Right kidney (tissue), 9 donors: Measurements from ENCODE around the gene SFXN1.
A peak's percentile ranks its signal among the peaks of the same experiment; 100 is the strongest.
"Not testable (repeated sequence)": the region's sequence is repeated elsewhere in the genome, so short reads cannot be mapped to it uniquely, and the experiment has no call there.

Source experiments
- DNase-seq: peaks from one replicate; pipeline ENCODE4 v3.0.0-alpha.2; 2016
- long read RNA-seq, 8 donors: transcript quantifications; one replicate each; lab custom pipeline, GENCODE V29; 2026

Gene SFXN1, protein sequence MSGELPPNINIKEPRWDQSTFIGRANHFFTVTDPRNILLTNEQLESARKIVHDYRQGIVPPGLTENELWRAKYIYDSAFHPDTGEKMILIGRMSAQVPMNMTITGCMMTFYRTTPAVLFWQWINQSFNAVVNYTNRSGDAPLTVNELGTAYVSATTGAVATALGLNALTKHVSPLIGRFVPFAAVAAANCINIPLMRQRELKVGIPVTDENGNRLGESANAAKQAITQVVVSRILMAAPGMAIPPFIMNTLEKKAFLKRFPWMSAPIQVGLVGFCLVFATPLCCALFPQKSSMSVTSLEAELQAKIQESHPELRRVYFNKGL
- long read RNA-seq, donor 1, full-length matches to known transcripts, result 7 of 7 reads
- long read RNA-seq, donor 1, partial matches to known transcripts, result 0 of 7 reads
- long read RNA-seq, donor 1, other reads (novel, unspliced or antisense), result 0 of 7 reads
- long read RNA-seq, donor 2, full-length matches to known transcripts, result 5 of 5 reads
- long read RNA-seq, donor 2, partial matches to known transcripts, result 0 of 5 reads
- long read RNA-seq, donor 2, other reads (novel, unspliced or antisense), result 0 of 5 reads
- long read RNA-seq, donor 3, full-length matches to known transcripts, result 10 of 10 reads
- long read RNA-seq, donor 3, partial matches to known transcripts, result 0 of 10 reads
- long read RNA-seq, donor 3, other reads (novel, unspliced or antisense), result 0 of 10 reads
- long read RNA-seq, donor 4, full-length matches to known transcripts, result 10 of 10 reads
- long read RNA-seq, donor 4, partial matches to known transcripts, result 0 of 10 reads
- long read RNA-seq, donor 4, other reads (novel, unspliced or antisense), result 0 of 10 reads
- long read RNA-seq, donor 5, full-length matches to known transcripts, result 5 of 5 reads
- long read RNA-seq, donor 5, partial matches to known transcripts, result 0 of 5 reads
- long read RNA-seq, donor 5, other reads (novel, unspliced or antisense), result 0 of 5 reads
- long read RNA-seq, donor 6, full-length matches to known transcripts, result 14 of 14 reads
- long read RNA-seq, donor 6, partial matches to known transcripts, result 0 of 14 reads
- long read RNA-seq, donor 6, other reads (novel, unspliced or antisense), result 0 of 14 reads
- long read RNA-seq, donor 7, full-length matches to known transcripts, result 16 of 16 reads
- long read RNA-seq, donor 7, partial matches to known transcripts, result 0 of 16 reads
- long read RNA-seq, donor 7, other reads (novel, unspliced or antisense), result 0 of 16 reads
- long read RNA-seq, donor 8, full-length matches to known transcripts, result 6 of 6 reads
- long read RNA-seq, donor 8, partial matches to known transcripts, result 0 of 6 reads
- long read RNA-seq, donor 8, other reads (novel, unspliced or antisense), result 0 of 6 reads

DNA sequence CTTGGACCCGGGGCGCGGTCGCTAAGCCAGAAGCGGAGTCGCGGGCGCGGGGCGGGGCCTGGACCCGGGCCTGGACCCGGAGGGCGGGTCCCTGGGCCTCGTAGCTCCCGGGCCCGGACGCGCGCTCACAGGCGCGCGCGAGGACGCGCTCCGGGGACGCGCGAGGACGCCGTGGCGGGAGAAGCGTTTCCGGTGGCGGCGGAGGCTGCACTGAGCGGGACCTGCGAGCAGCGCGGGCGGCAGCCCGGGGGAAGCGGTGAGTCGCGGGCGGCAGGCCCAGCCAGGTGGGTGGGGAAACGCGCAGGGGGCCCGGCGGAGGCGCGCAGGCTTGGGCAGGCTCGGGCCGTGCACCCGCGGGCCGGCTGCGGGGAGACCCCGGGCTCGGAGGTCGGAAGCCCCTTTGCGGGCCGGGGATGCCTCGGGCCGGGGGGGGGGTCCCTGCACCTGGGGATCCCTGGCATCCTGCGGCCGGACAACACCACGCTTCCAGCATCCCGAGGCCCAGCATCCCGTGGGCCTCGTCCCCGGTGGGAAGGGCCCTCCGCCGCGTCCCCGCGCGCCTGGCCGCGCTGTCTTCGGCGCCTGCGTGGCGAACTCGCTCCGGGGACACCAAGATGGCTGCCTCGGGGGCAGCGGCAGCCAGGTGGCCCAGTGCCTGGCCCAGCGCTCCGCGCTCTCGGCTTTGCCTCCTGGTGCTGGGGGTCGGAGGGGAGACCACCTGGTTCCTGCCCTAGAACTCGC lies at the start of gene SFXN1:
Gene SFXN1, plus strand, starts transcription at position 177 of the 741 bp plus-strand sequence. CDS start 13,544 bp downstream, outside the sequence.
- peak; percentile 87 for DNase-seq

DNA sequence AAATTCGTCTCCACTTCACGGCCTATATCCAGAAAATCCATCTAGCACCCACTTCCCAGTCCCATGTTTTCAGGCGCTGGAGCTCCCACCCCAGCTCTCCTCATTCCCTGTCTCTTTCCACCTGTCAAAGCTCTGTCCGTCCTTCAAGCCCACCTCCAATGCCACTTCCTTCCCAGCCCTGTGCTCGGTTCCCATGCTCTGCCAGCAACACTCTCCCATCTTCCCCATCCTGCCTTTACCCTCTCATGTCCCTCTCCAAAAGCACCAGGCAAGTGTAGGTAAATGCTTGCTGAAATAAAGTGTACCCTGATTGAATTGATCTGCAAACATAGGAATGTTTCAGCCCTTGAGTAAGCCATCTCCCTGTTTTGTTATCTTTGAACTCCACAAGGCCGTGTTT lies 43.6 kb upstream of the SFXN1 start:
- DNase-seq, result no peak

DNA sequence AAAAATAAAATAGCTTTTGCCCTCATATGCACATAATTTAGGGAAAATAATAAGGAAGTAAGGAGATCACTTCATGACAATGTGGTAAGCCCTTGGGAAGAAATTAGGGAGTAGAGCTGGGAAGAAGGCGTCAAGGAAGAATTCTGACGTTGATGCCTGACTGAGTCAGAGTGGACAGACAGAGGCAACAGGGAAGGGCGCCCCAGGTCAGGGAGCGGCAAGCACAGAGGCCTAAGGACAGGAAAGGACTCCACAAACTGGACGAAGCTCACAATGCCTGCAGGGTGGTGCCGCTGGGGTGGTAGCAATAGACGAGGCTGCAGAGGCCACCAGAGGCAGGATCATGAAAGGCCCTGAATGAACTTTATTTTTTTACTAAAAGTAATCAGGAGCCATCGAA lies 42.0 kb upstream of the SFXN1 start:
- DNase-seq, result no peak

DNA sequence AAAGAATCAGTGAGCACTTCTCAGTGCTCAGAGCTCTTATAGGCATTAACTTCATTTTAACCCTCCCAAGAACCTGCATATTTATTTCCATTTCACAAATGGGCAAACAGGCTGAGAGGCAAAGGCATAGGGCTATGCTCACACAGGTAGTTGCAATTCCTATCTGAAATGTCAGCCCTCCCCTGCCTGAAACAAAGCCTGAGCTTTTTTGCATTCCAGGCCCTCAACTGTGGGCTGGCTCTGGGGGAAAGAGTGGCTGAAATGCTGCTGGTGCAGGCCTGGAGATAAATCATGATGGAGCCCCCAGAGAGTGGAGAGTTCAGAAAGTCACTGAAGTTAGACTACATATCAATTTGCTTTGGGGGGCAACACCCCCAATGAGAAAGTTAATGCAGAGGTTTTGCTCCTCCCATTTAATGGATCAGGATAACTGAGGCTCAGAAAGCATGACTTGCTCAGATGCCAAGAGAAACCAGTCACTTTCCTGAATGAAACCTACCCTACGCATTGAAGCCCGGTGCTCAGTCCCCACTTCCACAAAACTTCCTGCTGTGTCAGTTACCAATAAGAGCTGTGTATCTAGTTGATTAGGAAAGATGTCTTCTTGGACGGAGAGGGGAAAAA lies 40.0 kb upstream of the SFXN1 start:
- no peak for DNase-seq

DNA sequence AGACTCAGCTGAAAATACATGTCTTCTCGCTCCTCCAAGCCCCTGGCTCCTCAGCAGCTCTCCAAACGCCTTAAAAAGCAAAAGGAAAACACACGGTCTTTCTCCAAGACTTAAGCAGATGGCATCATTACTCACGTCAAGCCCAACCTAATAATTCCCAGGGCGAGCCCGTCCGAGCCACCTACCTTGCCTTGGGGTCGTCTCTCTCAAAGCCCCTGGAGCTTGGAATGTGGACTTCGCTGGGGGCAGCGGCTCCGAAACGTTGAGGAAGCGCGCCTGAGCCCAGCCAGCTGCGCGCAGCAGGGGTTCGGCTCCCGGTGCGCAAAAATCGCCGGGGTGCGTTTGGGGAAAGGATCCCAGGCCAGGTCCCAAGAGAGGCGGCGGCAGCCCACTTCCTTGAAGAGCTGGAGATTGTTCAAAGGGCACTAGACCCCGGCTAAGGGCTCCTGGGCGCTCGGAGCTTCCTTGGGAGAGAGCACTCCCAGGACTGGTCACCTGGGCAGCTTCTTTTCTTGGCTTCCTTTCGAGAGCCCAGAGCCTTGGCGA lies 34.8 kb upstream of the SFXN1 start:
- no peak for DNase-seq

DNA sequence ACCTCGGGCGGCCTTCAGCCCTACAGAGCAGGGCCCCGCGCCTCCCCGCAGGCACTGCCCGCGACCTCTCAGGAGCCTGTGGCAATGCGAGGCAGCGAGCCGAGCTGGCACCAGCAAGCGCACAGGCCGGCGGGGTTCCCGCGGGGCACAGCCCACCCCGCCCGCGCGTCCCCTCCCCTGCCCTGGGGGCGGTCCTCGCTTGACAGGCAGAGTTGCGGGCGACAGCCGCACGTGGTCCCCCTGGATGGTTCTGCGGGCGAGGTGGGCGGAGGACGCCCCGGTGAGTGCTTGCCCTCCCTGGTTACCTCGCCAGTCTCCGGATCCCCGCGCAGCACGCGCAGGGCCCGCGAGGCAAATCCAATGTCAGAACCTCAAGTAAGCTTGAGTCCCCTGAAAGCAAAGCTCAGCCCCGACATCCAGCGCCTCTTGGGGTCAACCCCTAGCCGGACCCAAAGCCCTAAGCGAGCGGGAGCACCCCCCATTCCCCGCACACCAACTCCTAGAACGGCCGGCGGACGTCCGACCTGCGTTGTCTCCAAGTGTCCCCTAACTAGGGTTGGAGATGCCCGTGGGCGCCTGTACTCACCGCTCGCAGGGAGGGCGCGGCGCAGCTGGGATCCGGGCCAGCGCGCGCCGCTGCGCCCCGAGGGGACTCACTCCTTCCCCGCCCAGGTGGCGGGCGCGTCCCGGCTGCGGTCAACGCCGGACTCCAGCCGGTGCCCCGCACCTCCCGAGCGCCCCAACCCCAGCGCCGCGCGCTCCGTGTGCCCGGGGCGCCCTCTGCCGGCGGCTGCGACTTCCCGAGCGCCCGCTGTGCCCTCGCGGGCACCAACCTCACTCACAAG lies 34.1 kb upstream of the SFXN1 start, which contains the start of gene DRD1:
Gene DRD1, minus strand, starts transcription at position 123 of the 845 bp plus-strand sequence. CDS start 1,083 bp downstream, outside the sequence.
- peak; percentile 75 for DNase-seq

DNA sequence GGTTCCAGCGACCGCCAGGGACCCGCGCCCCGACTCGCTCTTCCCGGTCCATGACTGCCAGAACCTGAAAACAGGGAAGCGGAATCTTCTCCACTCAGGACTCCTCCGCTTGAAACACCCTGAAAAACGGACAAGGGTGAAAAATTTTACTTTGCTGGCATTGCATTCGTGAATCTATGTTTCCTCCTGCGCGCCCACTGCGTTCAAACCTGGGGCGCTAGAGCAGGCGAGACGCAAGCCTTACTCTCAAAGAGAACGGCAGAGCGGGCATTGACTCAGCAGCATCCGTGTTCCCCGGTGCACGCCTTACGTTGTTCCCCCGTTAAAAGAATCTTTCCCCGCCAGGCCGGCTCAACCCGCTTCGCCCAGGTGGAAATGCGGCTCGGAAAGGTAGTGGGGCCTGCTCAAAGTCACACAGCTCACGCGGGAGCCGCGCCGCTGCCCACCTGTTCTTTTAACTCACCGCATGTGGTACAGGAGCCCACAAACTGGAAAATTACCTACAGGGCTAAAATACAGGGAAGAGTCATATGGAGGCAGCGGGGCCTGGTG lies 33.4 kb upstream of the SFXN1 start:
- no peak for DNase-seq

DNA sequence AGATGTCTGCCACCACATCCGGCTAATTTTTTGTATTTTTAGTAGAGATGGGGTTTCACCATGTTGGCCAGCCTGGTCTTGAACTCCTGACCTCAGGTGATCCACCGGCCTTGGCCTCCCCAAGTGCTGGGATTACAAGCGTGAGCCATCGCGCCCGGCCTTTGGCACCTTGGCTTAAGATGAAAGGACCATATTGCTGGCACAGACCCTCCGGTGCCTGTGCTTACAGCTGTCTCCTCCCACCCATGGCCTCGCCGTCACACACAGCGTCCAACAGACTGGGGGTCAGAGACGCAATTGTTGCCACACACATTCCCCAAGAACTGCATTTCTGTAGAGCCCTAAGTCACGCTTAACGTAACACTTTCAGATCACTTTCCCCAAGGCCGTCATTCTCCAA lies 32.0 kb upstream of the SFXN1 start:
- DNase-seq, result not testable (repeated sequence)

DNA sequence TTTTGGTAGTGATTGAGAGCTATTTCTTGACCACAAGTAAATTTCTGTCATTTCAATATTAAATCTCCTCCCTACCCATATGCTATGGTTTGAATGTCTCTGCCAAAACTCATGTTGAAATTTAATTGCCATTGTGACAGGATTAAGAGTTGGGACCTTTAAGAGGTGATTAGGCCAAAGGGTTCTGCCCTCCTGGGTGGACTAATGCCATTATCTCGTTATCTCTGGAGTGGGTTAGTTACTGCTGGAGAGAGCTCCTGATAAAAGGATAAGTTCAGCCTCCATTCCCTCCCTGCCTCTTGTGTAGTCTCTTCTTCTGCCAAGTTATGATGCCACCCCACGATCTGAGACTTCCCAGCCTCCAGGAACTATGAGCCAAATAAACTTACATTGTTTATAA lies 30.8 kb upstream of the SFXN1 start:
- DNase-seq, result no peak

DNA sequence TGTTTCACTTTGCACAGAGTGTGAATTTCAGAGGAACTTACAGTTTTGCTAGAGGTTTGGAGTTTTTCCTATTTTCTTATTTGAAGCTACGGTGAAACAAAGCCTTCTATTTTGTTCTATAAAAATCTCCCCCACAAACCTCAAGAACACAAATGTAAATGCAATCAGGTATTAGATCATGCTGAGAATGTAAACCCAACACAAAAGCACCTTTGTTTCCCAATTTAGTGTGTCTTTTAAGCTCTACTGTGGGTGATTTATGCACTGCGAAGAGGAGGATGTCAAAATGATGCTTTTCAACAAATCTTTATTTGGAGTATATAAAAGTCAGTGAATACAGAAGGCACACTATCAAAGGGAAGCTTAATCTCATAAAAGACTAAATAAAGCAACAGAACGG lies 30.1 kb upstream of the SFXN1 start:
- no peak for DNase-seq

DNA sequence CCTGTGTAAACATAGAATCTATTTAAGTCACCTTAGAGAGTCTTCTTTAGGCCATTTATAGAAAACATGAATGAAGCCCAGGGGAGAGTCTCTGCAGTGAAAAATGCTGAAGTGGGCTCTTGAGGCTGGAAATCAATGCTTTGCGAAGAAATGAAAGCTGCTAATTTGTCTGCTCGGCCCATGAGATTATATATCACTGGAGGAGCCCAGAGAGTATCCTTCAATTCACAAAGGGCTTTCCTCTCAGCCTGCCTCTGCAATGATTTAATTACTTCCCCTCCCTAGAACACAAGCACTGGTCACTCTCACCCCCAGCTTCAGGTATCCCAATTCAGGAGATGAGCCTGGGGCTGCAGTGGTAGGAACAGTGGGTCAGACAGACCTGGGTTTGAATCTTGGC lies 26.2 kb upstream of the SFXN1 start:
- no peak for DNase-seq

DNA sequence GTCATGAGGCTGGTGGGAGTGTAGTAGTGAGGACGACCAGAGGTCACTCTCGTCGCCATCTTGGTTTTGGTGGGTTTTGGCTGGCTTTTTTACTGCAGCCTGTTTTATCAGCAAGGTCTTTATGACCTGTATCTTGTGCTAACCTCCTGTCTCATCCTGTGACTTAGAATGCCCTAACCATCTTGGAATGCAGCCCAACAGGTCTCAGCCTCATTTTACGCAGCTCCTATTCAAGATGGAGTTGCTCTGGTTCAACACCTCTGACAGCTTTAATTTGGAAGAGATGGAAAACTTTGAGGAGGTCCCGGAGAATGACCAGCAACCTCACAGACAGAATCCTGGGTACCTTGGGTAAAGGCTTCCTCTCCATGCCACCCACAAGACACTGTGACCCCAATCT lies 24.0 kb upstream of the SFXN1 start:
- DNase-seq, result not testable (repeated sequence)

DNA sequence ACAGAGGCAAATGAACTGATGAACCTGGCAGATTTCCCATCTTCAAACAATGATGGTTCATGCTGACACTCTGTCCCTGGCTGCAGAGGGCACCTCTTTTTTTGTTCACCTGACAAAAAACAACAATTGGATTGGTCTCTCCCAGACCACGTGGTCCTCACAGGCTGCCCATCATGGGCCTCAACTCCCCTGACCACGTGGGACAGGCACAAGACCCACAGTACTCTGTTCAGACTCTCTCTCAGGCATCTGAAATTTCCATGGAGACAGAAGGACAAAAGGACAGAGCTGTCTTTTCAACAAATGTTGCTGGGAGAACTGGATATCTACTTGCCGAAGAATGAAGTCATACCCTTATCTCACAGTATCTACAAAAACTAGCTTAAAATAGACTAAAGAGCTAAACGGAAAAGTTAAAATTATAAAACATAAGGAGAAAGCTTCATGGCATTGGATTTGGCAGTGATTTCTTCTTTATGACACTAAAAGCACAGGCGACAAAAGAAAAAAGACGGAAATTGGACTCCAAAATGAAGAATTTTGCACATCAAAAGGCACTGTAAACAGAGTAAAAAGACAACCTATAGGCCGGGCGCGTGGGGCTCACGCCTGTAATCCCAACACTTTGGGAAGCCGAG lies 22.1 kb upstream of the SFXN1 start:
- no peak for DNase-seq

DNA sequence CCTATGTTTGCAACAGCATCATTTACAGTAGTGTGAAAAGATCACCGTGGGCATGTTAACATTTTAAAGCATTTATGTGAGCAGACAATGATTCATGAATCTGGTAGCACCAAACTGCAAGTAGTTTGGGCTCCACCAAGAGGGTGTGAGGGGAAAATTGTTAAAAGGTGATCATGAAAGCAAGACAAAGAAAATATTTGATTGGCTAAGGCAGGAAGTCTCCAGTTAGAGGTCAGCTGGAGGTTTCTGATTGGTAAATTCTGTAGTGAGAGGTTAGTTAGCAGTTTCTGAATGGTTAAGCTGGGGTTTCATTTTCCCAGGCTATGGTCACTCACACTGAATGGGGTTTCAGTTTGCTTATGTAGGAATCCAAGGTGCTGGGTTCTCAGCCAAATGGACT lies 20.9 kb upstream of the SFXN1 start:
- DNase-seq, result no peak

DNA sequence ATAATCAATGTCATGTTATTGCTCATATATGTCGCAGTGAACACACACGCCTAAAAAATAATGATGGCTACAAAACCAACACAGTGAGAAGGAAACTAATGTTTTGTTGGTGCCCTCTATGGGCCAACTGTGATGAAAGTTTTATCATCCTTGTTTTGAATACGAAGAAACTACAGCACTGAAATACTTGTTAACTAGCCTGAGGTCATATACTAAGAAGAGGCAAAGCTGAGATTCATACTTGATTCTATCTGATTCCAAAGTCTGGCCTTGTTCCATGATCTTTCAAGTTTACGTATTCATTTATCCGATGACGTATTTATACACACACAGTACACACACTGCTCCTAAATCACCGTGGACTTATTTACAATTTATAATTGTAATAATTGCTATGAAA lies 18.2 kb upstream of the SFXN1 start:
- no peak for DNase-seq

DNA sequence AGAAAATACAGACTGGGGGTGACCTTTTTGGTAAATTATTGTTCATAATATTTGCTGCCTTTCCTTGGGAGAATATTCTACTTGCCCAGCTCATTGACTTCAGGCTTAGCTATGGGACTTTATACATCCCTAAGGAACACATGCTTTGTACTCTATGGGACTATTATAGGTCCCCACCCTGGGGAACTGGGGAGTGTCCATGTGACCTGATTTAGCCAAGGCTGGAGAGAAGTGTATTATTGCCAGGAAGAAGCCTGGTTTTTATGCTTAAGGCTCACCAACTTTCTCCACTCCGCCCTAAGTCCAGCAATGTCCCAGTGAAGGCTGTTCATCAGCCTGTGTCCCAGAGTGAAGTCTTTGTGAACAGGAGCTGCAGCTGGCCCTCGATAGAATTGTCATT lies 17.8 kb upstream of the SFXN1 start:
- no peak for DNase-seq

DNA sequence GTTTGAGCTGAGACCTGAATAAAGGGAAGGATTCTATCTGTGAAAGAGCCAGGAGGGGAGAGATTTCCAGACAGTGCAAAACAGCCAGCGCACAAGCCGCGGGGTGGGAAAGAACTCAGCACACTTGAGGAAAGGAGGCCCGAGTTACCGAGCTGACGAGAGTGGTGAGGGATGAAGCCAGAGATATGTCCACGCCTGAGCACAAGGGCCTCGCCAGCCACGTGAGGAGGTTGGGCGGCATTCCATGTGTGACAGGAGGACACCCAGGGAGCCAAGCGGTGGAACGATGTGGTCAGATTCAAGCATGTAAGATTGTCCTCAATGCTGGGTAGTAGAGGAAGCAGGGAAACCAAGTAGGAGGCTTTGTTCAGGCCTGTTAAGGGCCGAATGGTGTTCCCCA lies 17.0 kb upstream of the SFXN1 start:
- no peak for DNase-seq

DNA sequence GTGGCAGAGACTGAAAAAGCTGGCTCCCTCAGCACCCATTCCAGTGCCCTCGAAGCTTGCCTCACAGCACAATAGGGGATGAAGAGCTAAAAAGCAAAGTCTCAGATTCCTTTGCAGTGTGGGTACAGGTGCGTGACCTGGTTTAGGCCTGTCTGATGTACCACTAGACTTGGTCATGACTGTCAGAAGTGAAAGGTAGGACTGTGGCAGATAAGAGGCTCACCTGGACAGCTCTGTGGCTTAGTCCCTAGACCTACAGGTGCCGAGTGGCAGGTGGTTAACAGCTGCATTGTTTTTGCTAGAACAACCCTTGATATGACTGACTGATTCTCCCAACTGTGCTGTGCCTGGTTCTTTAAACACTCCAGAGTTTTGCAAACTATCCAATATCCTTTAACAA lies 14.7 kb upstream of the SFXN1 start:
- no peak for DNase-seq
